K562 (cell line): ENCODE data around the gene METAP2. TPM values are rescaled to one million over a fixed set of nuclear protein-coding genes. Genes with fewer than 3 reads are reported as not detected.

ENCODE experiments used
- ARNT ChIP-seq, 2 experiments: fragments of 450-650 bp; IDR thresholded peaks; 2 replicates each; pipeline ENCODE4 v1.6.1; 2016; ENCODE audit warnings: mild to moderate bottlenecking in 1 of 2
- EHMT2 ChIP-seq: fragments of 450-650 bp; IDR thresholded peaks from 2 replicates; pipeline ENCODE4 v1.6.1; 2018; ENCODE audit warnings: antibody characterized with exemption
- FOSL1 ChIP-seq: fragments of 200-800 bp; sonication (Bioruptor generic); conservative IDR thresholded peaks from 2 replicates; pipeline ENCODE4 v1.6.1; 2016; ENCODE audit warnings: missing genetic modification characterization, missing compliant biosample characterization
- GATA2 ChIP-seq: sonication (generic); formaldehyde crosslinking; IDR thresholded peaks from 2 replicates; pipeline ENCODE4 v1.4.0; 2020; ENCODE audit warnings: mild to moderate bottlenecking, missing genetic modification reagents
- NFATC3 ChIP-seq: fragments of 450-650 bp; IDR thresholded peaks from 2 replicates; pipeline ENCODE4 v1.6.1; 2017; ENCODE audit warnings: mild to moderate bottlenecking
- NR2C2 ChIP-seq, 2 experiments: fragments of 200-800 bp in 1 of 2; sonication (Bioruptor generic) in 1 of 2; sonication (generic) in 1 of 2; formaldehyde crosslinking in 1 of 2; IDR thresholded peaks; 2 replicates each; pipeline versions ENCODE4 v1.6.1 to v1.8.0; 2016 to 2022; ENCODE audit warnings: mild to moderate bottlenecking in 1 of 2, missing compliant biosample characterization in 1 of 2, missing genetic modification characterization in 1 of 2, missing genetic modification reagents in 1 of 2
- OTX1 ChIP-seq: fragments of 450-650 bp; formaldehyde crosslinking; IDR thresholded peaks from 2 replicates; pipeline ENCODE4 v1.4.0; 2022; ENCODE audit warnings: mild to moderate bottlenecking
- POLR2H ChIP-seq: IDR thresholded peaks from 2 replicates; pipeline ENCODE4 v1.6.1; 2016; ENCODE audit warnings: missing genetic modification characterization, low read depth, mild to moderate bottlenecking, control low read depth, missing compliant biosample characterization, moderate library complexity
- RCOR1 ChIP-seq, 2 experiments: IDR thresholded peaks; 2 replicates each; pipeline ENCODE4 v1.6.1; 2012; ENCODE audit warnings: low read depth in 2 of 2, low read length in 2 of 2, borderline replicate concordance in 1 of 2, improper control_type of control experiment in 1 of 2
- SIN3B ChIP-seq: fragments of 450-650 bp; IDR thresholded peaks from 2 replicates; pipeline ENCODE4 v1.6.1; 2017; ENCODE audit warnings: low read depth, mild to moderate bottlenecking, moderate library complexity
- SRSF3 ChIP-seq: fragments of 200-400 bp; formaldehyde crosslinking; IDR thresholded peaks from 2 replicates; pipeline ENCODE4 v1.6.1; 2016; ENCODE audit warnings: mild to moderate bottlenecking, low read length, moderate library complexity; ENCODE audit not compliant: insufficient read depth
- STAT5A ChIP-seq: IDR thresholded peaks from 2 replicates; pipeline ENCODE4 v1.6.1; 2012; ENCODE audit warnings: low read length, inconsistent platforms, borderline replicate concordance
- TBP ChIP-seq: optimal IDR thresholded peaks from 2 replicates; pipeline ENCODE3; 2011; ENCODE audit warnings: low read depth, low read length, improper control_type of control experiment
- TCF3 ChIP-seq: sonication (generic); formaldehyde crosslinking; IDR thresholded peaks from 2 replicates; pipeline ENCODE4 v1.4.0; 2020; ENCODE audit warnings: mild to moderate bottlenecking, missing genetic modification reagents
- WHSC1 ChIP-seq: IDR thresholded peaks from one replicate; pipeline ENCODE4 v1.6.1; 2012; ENCODE audit warnings: low read length, control low read depth, inconsistent platforms
- polyA plus RNA-seq, 8 experiments: library from polyadenylated mRNA; depleted of rRNA in 4 of 8; stranded (reverse) in 5 of 8; unstranded in 3 of 8; fragments of >200 nt; fragmentation: Nextera tagmentation in 2 of 8; fragmentation: Illumina TruSeq in 1 of 8; extraction: Ambion mirVana in 2 of 8; extraction: Trizol in 1 of 8; gene quantifications; 2 replicates each; pipeline versions ENCODE4 v1.2.1 to v1.2.3, GENCODE V29; 2011 to 2014; ENCODE audit warnings: inconsistent platforms in 1 of 8, missing spikeins in 1 of 8
- total RNA-seq, 7 experiments: library from RNA; depleted of rRNA in 6 of 7; stranded (reverse); fragments of >200 nt in 6 of 7; fragmentation: Illumina TruSeq in 2 of 7; extraction: Trizol in 2 of 7; gene quantifications; 2 replicates each; pipeline versions ENCODE4 v1.2.1 to v1.2.3, GENCODE V29; 2011 to 2021; ENCODE audit warnings: low replicate concordance in 1 of 7
- TF ChIP-seq, protein P1 (sequence below): fragments of 450-650 bp; IDR thresholded peaks from 2 replicates; pipeline ENCODE4 v1.6.1; 2017; ENCODE audit warnings: antibody characterized with exemption
- TF ChIP-seq, protein P2 (sequence below): fragments of 200-400 bp; formaldehyde crosslinking; IDR thresholded peaks from 2 replicates; pipeline ENCODE4 v1.6.1; 2017; ENCODE audit warnings: mild to moderate bottlenecking, low read depth, low read length, moderate library complexity
- TF ChIP-seq, protein P3 (sequence below): fragments of 250-450 bp; sonication (Bioruptor Pico); IDR thresholded peaks from 2 replicates; pipeline ENCODE4 v1.8.0; 2022; ENCODE audit warnings: inconsistent platforms
- TF ChIP-seq, protein P4 (sequence below), 2 experiments: fragments of 150-350 bp in 1 of 2; IDR thresholded peaks; 2 replicates each; pipeline ENCODE4 v1.6.1; 2012 to 2016; ENCODE audit warnings: low read depth in 2 of 2, low read length in 2 of 2, mild to moderate bottlenecking in 1 of 2, moderate library complexity in 1 of 2

METAP2 gene
- total and polyA plus RNA-seq, 9 of the 15 experiments (the other 6 are each of a cell fraction or from before 2014, with no cell fraction given), result 75.5 to 205 (median 164) TPM

DNA sequence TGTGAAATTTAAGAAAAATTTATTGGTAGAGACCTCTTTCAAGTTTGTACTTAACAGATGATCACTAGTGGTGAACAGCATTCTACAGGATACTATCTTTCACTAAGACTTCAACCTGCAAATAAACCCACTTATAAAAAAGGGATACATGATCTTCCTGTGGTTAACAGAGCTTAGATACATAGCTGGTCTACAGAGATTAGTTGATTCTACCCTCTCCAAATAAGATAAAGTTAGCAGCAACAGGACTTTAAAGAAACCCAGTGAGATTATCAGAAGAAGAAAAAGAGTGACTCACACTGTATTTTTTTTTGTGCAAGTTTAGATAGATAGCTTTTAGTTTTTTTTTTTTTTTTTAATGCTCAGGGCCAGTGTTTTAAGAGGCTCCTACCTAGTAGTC, 42.8 kb downstream of the METAP2 start (continued):
- TF ChIP-seq, protein P1, sequence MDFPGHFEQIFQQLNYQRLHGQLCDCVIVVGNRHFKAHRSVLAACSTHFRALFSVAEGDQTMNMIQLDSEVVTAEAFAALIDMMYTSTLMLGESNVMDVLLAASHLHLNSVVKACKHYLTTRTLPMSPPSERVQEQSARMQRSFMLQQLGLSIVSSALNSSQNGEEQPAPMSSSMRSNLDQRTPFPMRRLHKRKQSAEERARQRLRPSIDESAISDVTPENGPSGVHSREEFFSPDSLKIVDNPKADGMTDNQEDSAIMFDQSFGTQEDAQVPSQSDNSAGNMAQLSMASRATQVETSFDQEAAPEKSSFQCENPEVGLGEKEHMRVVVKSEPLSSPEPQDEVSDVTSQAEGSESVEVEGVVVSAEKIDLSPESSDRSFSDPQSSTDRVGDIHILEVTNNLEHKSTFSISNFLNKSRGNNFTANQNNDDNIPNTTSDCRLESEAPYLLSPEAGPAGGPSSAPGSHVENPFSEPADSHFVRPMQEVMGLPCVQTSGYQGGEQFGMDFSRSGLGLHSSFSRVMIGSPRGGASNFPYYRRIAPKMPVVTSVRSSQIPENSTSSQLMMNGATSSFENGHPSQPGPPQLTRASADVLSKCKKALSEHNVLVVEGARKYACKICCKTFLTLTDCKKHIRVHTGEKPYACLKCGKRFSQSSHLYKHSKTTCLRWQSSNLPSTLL, result no peak
- TF ChIP-seq EHMT2 (no peak), FOSL1 (tag) (peak; percentile 98), POLR2H (tag) (peak; percentile 32; the same call in 1 of the 2 replicates), NFATC3 (no peak), TBP (no peak), ARNT (IDR thresholded peaks at IDR 0.05) (peak; percentile 61 to 72; a peak in 2 of 4 replicates), GATA2 (0 out of 2 replicates have a peak, but pooled peaks have one; percentile 45), NR2C2 (CRISPR knock-in tag; IDR thresholded peaks at IDR 0.05) (no peak), NR2C2 (tag; IDR thresholded peaks at IDR 0.05) (no peak), SRSF3 (no peak), OTX1 (CRISPR knock-in tag) (no peak), SIN3B (no peak), WHSC1 (no peak), STAT5A (peak; percentile 64), RCOR1 (IDR thresholded peaks at IDR 0.05; ENCODE audit: borderline replicate concordance in 1 of 2, low read depth in 2 of 2, low read length in 2 of 2) (peak; percentile 24 to 93; a peak in 2 of 4 replicates), TCF3 (CRISPR knock-in tag) (peak; percentile 84)
- TF ChIP-seq, protein P2, sequence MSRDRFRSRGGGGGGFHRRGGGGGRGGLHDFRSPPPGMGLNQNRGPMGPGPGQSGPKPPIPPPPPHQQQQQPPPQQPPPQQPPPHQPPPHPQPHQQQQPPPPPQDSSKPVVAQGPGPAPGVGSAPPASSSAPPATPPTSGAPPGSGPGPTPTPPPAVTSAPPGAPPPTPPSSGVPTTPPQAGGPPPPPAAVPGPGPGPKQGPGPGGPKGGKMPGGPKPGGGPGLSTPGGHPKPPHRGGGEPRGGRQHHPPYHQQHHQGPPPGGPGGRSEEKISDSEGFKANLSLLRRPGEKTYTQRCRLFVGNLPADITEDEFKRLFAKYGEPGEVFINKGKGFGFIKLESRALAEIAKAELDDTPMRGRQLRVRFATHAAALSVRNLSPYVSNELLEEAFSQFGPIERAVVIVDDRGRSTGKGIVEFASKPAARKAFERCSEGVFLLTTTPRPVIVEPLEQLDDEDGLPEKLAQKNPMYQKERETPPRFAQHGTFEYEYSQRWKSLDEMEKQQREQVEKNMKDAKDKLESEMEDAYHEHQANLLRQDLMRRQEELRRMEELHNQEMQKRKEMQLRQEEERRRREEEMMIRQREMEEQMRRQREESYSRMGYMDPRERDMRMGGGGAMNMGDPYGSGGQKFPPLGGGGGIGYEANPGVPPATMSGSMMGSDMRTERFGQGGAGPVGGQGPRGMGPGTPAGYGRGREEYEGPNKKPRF, result no peak
- TF ChIP-seq, protein P3, sequence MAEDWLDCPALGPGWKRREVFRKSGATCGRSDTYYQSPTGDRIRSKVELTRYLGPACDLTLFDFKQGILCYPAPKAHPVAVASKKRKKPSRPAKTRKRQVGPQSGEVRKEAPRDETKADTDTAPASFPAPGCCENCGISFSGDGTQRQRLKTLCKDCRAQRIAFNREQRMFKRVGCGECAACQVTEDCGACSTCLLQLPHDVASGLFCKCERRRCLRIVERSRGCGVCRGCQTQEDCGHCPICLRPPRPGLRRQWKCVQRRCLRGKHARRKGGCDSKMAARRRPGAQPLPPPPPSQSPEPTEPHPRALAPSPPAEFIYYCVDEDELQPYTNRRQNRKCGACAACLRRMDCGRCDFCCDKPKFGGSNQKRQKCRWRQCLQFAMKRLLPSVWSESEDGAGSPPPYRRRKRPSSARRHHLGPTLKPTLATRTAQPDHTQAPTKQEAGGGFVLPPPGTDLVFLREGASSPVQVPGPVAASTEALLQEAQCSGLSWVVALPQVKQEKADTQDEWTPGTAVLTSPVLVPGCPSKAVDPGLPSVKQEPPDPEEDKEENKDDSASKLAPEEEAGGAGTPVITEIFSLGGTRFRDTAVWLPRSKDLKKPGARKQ (CRISPR knock-in tag), result no peak
- TF ChIP-seq, protein P4, sequence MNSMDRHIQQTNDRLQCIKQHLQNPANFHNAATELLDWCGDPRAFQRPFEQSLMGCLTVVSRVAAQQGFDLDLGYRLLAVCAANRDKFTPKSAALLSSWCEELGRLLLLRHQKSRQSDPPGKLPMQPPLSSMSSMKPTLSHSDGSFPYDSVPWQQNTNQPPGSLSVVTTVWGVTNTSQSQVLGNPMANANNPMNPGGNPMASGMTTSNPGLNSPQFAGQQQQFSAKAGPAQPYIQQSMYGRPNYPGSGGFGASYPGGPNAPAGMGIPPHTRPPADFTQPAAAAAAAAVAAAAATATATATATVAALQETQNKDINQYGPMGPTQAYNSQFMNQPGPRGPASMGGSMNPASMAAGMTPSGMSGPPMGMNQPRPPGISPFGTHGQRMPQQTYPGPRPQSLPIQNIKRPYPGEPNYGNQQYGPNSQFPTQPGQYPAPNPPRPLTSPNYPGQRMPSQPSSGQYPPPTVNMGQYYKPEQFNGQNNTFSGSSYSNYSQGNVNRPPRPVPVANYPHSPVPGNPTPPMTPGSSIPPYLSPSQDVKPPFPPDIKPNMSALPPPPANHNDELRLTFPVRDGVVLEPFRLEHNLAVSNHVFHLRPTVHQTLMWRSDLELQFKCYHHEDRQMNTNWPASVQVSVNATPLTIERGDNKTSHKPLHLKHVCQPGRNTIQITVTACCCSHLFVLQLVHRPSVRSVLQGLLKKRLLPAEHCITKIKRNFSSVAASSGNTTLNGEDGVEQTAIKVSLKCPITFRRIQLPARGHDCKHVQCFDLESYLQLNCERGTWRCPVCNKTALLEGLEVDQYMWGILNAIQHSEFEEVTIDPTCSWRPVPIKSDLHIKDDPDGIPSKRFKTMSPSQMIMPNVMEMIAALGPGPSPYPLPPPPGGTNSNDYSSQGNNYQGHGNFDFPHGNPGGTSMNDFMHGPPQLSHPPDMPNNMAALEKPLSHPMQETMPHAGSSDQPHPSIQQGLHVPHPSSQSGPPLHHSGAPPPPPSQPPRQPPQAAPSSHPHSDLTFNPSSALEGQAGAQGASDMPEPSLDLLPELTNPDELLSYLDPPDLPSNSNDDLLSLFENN (IDR thresholded peaks at IDR 0.05; ENCODE audit: low read depth in 2 of 2, low read length in 2 of 2), result peak in 1 of 2 experiments; percentile 74; a peak in 2 of 4 replicates
